GM12873 (cell line): Measurements from ENCODE around the gene GALNT11.

Experiments used
- TF ChIP-seq, protein P1 (sequence below): IDR thresholded peaks from 2 replicates; pipeline ENCODE4 v1.5.1; 2012; ENCODE audit warnings: low read depth, mild to moderate bottlenecking, moderate library complexity, low read length, control low read depth; ENCODE audit not compliant: insufficient read depth; ENCODE audit errors: missing control alignments

GALNT11 gene

DNA sequence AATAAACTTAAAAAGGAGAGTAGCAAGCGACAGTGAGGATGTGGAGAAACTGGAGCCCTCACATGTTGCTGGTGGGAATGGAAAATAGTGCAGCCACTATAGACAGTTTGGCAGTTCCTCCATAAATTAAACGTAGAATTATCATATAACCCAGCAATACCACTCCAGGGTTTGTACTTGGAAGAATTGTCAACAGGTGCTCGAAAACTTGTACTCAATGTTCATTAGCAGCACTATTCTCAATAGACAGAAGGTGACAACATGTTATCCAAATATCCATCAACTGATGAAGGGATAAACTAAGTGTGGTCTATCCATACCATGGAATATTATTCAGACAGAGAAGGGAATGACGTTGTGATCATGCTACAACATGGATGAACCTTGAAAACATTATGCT, 71.9 kb downstream of the GALNT11 start:
- TF ChIP-seq, protein P1, sequence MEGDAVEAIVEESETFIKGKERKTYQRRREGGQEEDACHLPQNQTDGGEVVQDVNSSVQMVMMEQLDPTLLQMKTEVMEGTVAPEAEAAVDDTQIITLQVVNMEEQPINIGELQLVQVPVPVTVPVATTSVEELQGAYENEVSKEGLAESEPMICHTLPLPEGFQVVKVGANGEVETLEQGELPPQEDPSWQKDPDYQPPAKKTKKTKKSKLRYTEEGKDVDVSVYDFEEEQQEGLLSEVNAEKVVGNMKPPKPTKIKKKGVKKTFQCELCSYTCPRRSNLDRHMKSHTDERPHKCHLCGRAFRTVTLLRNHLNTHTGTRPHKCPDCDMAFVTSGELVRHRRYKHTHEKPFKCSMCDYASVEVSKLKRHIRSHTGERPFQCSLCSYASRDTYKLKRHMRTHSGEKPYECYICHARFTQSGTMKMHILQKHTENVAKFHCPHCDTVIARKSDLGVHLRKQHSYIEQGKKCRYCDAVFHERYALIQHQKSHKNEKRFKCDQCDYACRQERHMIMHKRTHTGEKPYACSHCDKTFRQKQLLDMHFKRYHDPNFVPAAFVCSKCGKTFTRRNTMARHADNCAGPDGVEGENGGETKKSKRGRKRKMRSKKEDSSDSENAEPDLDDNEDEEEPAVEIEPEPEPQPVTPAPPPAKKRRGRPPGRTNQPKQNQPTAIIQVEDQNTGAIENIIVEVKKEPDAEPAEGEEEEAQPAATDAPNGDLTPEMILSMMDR = no peak

DNA sequence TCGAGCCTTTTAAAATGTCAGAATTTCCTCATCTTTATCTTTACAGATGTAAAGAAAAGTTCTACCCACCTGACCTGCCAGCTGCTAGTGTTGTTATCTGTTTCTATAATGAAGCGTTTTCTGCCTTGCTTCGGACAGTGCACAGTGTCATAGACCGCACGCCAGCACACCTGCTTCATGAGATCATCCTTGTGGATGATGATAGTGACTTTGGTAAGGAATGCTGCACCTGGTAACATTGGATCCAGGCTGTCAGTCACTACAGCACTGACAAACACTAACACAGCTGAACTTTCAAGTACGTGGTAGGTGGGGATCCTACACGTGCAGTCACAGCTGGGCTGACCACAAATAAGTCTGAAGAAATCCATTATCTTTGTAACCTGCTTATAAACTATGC, 77.6 kb downstream of the GALNT11 start:
- TF ChIP-seq, protein P1 = no peak

DNA sequence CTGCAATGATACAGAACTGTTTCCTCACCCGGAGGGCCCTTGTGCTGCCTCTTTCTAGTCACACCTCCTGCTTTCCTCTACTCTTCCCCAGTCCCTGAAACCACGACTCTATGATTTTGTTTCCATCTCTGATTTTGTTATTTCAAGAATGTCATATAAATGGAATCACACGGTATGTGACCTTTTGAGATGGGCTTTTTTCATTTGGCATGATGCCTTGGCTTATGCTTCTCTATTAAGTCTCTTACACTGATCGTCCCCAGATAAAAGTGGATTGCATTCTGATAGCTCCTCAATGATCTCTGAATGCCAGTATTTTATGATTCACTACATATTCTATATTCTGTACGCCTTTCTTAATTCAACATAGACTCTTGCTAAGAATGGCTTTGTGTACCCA, 78.2 kb downstream of the GALNT11 start:
- TF ChIP-seq, protein P1 = no peak

DNA sequence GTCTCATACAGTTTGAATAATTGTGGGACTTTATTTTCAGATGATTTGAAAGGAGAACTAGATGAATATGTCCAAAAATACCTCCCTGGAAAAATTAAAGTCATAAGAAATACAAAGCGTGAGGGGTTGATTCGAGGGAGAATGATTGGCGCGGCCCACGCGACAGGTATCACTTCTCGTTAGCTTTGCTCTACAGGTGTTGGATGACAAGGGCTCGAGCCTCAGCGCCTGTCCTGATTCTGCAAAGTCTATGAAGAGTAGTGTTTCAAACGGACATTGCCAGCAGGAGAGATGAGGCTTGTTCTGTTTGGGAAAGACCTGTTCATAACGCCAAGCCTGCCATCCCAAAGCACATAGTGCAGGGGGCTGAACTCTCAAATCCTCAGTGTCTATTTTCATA, 79.7 kb downstream of the GALNT11 start:
- TF ChIP-seq, protein P1 = no peak

DNA sequence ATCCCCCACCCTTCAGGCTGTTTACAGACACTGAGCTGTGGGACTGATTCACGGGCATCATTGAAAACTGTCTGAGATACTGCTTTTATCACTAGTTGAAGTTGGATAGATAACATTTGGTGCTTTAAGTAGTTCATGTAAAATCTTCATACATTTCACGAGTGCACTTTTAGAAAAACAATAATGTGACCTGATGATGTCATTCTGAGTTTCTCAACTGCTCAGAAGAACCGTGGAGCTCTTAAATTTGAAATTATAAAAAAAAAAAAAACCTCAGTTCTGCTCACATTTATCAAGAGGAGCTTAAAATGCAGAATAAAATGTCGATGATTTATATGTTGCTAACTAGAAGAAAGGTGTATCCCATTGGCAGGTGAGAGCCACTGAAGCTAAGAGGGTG, 81.5 kb downstream of the GALNT11 start:
- TF ChIP-seq, protein P1 = no peak

DNA sequence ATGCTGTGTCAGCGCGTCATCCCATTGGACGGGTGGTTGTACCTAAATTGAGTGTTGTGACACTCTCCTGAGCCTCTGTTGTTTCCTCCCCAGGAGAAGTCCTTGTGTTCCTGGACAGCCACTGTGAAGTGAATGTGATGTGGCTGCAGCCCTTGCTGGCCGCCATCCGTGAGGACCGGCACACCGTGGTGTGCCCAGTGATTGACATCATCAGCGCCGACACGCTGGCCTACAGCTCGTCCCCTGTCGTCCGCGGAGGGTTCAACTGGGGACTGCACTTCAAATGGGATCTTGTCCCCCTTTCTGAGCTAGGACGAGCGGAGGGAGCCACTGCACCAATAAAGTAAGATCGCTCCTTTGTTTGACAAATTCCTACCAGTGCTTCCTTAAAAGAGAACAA, 82.5 kb downstream of the GALNT11 start:
- TF ChIP-seq, protein P1 = no peak

DNA sequence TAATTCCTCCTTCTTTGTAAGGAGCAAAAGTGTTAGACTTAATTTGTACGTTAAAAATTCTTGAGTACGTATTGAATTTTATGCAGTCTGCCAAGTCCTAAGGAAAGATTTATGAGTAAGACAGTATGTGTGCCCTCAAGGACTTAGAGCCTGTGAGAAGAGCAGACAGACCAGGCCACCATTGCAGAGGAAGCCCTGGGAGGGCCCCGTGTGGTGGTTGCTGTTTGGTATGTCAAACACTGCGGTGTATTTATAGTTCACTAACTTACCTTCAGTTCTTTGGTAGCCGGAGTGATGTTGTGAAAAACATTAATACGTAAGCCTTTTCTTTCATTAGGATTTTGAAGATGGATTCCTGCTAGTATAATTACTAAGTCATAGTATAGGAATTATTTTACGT, 82.9 kb downstream of the GALNT11 start:
- TF ChIP-seq, protein P1 = no peak
